ENCODE measurements around the gene CTCF. TPM values are rescaled to one million over a fixed set of nuclear protein-coding genes. Genes with fewer than 3 reads are reported as not detected.

CTCF gene
- total RNA-seq, 4 donors from 2014 or later = 41.0 to 49.9 (median 44.2) TPM

GRCh38 chr16:67538666-67539101 is 23.6 kb upstream of the CTCF start:
- H3K4me3 ChIP-seq (ENCODE audit: low read depth, poor library complexity, severe bottlenecking) = no peak overlapping the region
- no peak for DNase-seq (ENCODE audit: low spot score in 2 of 2)
- TF ChIP-seq POLR2A (IDR thresholded peaks at IDR 0.05) (no peak), CTCF (IDR thresholded peaks at IDR 0.05) (no peak)
- WGBS, 2 donors = 44 to 57% methylated on average over 18 to 23 of the region's 23 CpGs
- intact Hi-C loops (cut with DNase I; ENCODE audit: low total_unique reads) = loop anchor here (1.0 kb wide), 1 partner anchor 24 kb away; the partner anchor contains the start of gene CTCF

GRCh38 chr16:67539271-67539670 is 23.1 kb upstream of the CTCF start:
- intact Hi-C loops (cut with DNase I; ENCODE audit: low total_unique reads) = no loop called here
- 52 to 64% methylated on average over 4 of the region's 4 CpGs for WGBS, 2 donors
- DNase-seq (ENCODE audit: low spot score in 2 of 2) = no peak
- H3K4me3 ChIP-seq (ENCODE audit: low read depth, poor library complexity, severe bottlenecking) = no peak overlapping the region
- TF ChIP-seq CTCF (IDR thresholded peaks at IDR 0.05) (no peak), POLR2A (IDR thresholded peaks at IDR 0.05) (no peak)

GRCh38 chr16:67539691-67540635 is 22.4 kb upstream of the CTCF start:
- WGBS, 2 donors = 90 to 93% methylated on average over 26 to 27 of the region's 27 CpGs
- intact Hi-C loops (cut with DNase I; ENCODE audit: low total_unique reads) = no loop called here
- no peak for DNase-seq (ENCODE audit: low spot score in 2 of 2)
- no peak overlapping the region for H3K4me3 ChIP-seq (ENCODE audit: low read depth, poor library complexity, severe bottlenecking)
- TF ChIP-seq CTCF (IDR thresholded peaks at IDR 0.05) (no peak), POLR2A (IDR thresholded peaks at IDR 0.05) (no peak)

- TF ChIP-seq CTCF (IDR thresholded peaks at IDR 0.05) = no peak
- TF ChIP-seq POLR2A (IDR thresholded peaks at IDR 0.05) = no peak
- H3K4me3 ChIP-seq (ENCODE audit: low read depth, poor library complexity, severe bottlenecking) = no peak overlapping the region
- intact Hi-C loops (cut with DNase I; ENCODE audit: low total_unique reads) = no loop called here
- WGBS, 2 donors = 100% methylated on average over 1 of the region's 1 CpG
- no peak for DNase-seq (ENCODE audit: low spot score in 2 of 2)
Observed at GRCh38 chr16:67540756-67541155, 21.6 kb upstream of the CTCF start.

GRCh38 chr16:67541391-67542263 is 20.7 kb upstream of the CTCF start:
- intact Hi-C loops (cut with DNase I; ENCODE audit: low total_unique reads) = no loop called here

More at GRCh38 chr16:67541391-67542263, 20.7 kb upstream of the CTCF start:
- 82 to 85% methylated on average over 12 of the region's 14 CpGs for WGBS, 2 donors
- TF ChIP-seq CTCF (IDR thresholded peaks at IDR 0.05) = no peak
- no peak for TF ChIP-seq POLR2A (IDR thresholded peaks at IDR 0.05)
- no peak for DNase-seq (ENCODE audit: low spot score in 2 of 2)
- H3K4me3 ChIP-seq (ENCODE audit: low read depth, poor library complexity, severe bottlenecking) = no peak overlapping the region

Measured in lower leg skin (tissue), 4 donors.